Transverse colon (tissue), 3 donors: Measurements from ENCODE around the gene SIX1.

ENCODE experiments used
- CTCF ChIP-seq, 5 experiments: fragments of 200-600 bp in 3 of 5; fragments of 450-650 bp in 2 of 5; sonication (generic) in 3 of 5; IDR thresholded peaks; 1 replicate in 2 of 5; 2 replicates in 3 of 5; pipeline ENCODE4 v1.5.1; 2016 to 2017; ENCODE audit warnings: antibody characterized with exemption in 5 of 5, inconsistent platforms in 3 of 5, mild to moderate bottlenecking in 2 of 5, moderate library complexity in 1 of 5
- POLR2A ChIP-seq: fragments of 450-650 bp; IDR thresholded peaks from one replicate; pipeline ENCODE4 v1.6.1; 2016; ENCODE audit warnings: antibody characterized with exemption, mild to moderate bottlenecking, moderate library complexity

GRCh38 chr14:60616461-60616959 lies 32.8 kb downstream of the SIX1 start:
- TF ChIP-seq POLR2A (no peak), CTCF (IDR thresholded peaks at IDR 0.05) (no peak)
